Limb (tissue), 2 donors: ENCODE measurements around the gene COL4A1.
A peak's percentile ranks its signal among the peaks of the same experiment; 100 is the strongest.

Experiments used
- DNase-seq, 2 donors: peaks; one replicate each; pipeline ENCODE4 v3.0.0-alpha.2; 2016; ENCODE audit errors: extremely low spot score in 2 of 2

Gene COL4A1

DNA sequence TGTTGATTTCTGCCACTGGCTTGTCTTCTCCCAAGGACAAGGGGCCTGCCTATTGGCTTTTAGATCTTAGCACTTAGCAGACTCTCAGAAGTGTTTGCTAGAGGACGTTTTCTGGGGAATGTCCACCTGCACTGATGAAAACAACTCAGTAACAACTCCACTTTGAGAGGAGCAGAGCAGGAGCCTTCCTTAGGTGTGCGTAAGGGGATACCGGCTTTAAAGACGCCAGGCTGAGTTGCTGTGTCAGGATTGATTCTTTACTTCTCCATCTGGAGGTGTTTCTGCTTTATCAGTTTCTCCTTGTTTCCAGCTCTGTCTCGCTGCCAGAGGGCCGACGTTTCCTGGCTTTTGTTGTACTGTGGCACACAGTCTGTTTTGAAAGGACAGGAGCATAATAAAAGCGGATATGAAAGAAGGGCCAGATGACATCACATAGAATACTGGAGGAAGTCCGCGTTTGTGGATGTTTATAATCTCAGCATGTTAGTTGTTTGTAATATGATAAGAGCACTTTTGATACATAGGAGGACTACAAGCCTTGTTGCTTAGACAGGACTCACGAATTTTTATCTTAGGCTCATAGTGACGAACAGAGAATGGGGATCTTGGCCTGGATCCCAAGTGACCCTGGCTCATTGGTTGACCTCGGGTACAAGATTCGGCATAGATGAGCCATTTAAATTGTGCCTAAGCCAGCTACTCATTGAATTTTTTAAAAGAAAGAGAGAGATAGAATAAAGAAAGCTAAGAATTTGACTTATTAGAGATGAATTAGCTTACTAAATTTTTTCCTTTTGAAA is 34.7 kb upstream of the COL4A1 start:
- no peak for DNase-seq

DNA sequence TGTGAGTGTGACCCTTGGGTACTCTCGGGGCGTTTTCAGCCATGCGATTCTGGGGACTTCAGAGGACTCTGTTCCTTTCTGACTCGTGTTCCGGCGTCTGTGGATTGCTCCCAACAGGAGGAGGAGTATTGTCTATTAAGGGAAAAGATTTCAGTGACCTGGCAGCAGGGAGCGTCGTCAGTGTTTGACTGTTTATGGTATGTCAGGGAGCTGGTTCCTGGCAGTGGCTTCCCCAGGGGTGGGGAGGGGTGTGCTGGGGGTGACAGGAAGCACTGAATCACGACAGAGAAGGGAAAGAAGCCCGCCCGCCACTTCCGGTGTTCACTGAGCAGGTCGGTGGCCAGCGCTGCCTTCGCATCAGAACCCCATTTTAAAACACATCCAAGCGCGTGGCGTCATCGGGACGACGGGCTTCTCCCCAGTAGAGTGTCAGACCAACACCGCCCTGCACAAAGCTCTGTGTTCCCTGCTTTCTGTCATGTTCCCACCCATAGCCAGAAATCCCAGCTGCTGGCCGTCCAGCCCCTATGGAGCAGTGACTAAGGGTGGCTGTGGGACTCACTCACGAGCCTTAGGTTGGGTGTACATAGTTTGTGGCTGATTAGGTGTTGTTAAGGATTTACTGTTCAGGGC is 34.0 kb upstream of the COL4A1 start:
- DNase-seq: peak in 1 of 2 donors; percentile 63

DNA sequence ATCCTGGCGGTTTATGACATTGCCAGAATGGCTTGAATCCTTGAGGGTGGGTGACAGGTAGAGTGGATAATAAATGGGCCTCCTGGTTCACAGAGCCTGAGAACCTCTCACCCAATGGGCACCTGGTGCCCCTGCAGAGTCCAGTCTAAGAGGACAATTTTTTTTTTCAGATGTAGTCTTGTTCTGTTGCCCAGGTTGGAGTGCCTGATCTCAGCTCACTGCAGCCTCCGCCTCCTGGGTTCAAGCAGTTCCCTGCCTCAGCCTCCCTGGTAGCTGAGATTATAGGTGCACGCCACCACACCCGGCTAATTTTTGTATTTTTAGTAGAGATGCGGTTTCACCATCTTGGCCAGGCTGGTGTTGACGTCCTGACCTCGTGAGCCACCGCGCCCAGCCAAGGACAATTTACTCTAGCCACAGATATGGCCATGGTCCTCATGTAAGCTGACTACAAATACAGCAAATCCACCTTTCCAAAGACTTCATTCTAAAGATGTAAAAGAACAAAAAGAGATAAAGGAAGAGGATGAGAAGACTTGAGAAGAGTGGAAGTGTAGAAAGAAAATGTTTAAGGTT is 33.1 kb upstream of the COL4A1 start:
- DNase-seq: no peak

GRCh38 chr13:110339263-110339662 is 32.3 kb upstream of the COL4A1 start:
- no peak for DNase-seq

GRCh38 chr13:110338441-110339101 is 31.6 kb upstream of the COL4A1 start:
- peak; percentile 53 to 61 for DNase-seq

DNA sequence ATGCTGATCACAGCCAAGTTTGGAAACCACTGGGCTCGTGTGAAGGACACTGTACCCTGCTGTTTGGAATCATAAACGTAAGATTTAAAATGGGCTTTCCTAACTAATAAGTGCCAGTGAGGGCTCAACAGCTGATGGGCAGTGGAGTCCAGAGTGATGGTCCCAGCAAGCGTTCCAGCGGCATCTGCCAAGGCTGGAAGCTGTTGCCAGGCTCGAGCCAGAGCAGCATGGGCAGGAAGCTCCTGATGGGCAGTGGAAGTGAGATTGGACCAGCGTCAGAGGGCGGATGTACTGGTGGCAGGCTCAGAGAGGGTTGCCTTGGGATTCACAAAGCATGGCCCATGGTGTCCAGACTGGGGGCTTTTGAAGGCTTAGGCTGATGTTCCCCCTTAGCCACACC is 30.3 kb upstream of the COL4A1 start:
- no peak for DNase-seq

DNA sequence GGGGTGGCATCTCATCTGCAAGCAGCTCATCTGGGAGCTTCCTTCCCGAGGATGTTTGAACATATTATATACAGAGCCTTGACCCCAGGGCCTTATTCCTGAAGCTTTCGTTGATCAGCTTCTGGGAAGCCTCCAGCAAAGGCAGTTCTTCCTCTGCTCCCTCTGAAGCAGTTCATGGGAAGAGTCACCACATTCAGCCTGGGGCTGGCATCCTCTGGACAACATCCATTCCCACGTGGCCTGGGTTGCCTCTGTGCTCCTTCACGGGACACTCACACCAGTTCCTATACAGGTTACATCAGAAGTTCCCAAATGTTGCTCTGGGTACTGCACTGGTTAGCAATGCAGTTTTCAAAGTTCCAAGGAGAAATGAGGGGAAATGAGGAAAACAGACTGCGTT is 29.7 kb upstream of the COL4A1 start:
- no peak for DNase-seq

GRCh38 chr13:110336108-110336507 is 29.2 kb upstream of the COL4A1 start:
- DNase-seq: no peak

DNA sequence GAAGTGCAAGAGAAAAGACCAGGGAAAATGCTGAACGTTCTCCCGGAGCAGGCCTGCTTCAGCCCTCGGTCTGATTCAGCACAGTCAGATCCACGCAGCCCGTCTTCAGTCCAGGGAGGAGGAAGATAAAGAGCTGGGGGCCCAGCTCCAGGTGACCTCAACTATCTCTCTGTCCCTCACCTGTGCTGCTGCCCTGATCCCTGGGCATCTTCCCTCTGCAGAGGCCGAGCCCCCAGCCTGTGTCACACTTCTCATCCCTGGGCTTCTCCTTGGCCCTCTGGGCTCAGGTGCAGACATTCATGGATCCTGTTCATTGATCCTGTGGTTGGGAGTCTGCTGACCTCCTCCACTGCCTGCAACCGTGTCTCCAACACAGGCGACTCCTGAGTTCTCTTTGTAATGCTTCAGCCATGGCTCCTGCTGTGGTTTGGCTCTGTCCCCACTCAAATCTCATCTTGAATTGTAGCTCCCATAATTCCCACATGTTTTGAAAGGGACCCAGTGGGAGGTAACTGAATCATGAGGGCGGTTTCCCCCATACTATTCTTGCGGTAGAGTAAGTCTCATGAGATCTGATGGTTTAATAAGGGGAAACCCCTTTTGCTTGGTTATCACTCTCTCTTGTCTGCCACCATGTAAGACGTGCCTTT is 28.0 kb upstream of the COL4A1 start:
- no peak for DNase-seq

- no peak for DNase-seq
Observed at GRCh38 chr13:110334256-110334655, 27.3 kb upstream of the COL4A1 start.

DNA sequence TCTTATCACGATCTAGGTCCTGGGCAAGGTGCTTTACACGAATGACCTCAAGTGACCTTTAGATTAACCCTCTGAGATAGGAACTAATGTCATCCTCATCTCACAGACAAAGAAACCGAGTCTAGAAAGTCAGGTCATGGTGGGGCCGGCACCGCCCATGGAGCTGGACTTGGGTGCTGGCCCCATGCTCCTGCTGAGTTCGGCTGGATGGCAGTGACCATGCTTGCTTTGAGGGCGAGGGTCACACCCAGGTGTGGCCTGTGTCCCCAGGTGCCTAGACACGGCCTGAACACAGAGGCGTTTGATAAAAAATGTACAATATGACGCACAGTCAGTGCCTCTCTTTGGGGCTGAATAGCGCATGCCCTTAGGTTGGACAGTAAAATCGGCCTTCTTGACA is 26.9 kb upstream of the COL4A1 start:
- DNase-seq: no peak

GRCh38 chr13:110332750-110333149 is 25.8 kb upstream of the COL4A1 start:
- no peak for DNase-seq

DNA sequence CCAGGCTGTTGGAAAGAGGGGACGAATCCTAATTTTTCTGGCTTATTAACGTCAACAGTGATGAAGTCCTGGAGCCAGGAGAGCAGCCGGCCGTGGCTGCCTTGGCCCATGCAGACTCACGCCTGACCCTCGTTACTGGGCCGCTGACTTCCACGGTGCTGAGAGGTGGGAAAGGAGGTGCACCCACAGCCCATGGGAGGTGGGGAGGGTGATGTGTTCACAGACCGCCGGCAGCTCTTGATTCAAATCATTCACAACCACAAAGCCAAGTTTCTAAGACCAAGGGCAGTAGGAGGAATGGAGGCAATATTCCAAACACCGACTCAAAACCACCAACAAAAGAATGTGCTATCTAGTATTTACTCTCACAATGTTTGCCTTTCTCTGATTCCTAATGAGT is 24.4 kb upstream of the COL4A1 start:
- DNase-seq: no peak

DNA sequence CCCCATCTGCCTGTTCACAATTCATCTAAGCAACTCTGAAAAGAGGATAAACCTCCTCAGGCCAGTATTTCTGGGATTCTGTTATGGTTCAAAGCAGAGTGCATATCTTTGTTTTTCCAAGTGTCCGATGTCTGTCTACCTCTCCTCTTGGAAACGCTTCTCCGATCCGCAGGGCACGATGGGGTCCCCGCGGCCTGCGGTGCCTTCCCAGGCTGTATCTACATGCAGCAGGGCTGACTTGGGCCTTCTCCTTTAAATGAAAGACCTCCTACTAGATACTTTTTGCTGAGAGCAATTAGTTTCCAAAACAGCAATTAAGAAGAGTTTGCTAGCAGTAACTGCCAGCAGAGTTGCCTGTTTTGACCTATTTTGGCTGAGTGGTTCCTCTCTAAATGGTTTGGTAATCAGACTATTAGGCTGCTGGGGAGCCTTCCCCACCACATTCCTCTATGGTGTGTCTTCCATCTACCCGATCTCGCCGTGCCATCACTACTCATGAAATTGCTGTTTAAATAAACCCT is 23.6 kb upstream of the COL4A1 start:
- DNase-seq: no peak

DNA sequence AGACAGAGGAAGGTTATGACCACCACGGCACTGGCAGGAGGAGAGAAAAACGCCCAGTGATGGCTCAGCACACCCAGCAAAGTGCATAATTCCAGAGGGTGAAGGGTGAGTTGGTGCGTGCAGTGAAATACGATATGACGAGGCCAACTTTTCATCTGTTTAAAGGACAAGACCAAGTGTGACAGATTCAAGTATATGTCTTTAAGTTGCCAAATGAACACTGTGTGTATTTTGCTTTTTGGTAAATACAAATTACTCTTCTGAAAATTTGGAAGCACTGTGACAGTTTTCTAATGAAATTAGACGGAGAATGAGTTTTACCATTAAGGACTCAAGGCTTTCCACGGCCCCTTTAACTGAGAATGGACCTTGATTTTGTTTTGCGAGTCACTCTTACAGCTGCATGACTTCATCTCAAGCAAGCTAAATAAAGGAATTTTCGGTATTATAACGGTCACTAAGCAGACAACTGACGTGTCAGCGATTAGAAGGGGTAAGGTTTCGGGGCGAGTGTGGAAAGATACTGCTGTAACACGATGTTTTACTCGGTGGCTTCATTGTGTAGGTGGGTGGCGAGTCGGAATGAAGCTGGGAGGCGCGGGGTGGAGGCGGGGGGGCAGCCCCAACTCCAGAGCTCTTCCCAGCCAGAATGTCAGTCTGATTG is 23.0 kb upstream of the COL4A1 start:
- DNase-seq: no peak

DNA sequence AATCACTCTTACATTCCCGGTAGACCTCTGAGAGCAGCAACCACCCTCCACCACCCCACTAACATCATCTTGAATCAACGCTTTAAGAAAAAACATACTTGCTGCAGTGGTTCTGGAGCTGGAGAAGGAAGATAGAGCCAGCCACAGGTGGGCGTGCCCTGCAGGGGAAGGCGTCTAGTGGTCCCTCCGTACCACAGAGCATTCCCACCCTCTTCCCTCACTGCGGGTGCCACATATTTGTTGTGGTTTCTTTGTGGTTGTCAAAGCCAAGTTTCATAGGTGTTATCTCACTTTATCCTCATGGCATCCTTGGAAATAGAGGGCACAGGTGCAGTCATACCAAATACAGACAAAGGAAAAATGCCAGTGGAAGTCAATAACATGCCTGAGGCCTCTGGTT is 22.3 kb upstream of the COL4A1 start:
- no peak for DNase-seq

GRCh38 chr13:110328573-110328972 is 21.6 kb upstream of the COL4A1 start:
- DNase-seq: no peak

GRCh38 chr13:110327051-110327721 is 20.2 kb upstream of the COL4A1 start:
- DNase-seq: no peak

DNA sequence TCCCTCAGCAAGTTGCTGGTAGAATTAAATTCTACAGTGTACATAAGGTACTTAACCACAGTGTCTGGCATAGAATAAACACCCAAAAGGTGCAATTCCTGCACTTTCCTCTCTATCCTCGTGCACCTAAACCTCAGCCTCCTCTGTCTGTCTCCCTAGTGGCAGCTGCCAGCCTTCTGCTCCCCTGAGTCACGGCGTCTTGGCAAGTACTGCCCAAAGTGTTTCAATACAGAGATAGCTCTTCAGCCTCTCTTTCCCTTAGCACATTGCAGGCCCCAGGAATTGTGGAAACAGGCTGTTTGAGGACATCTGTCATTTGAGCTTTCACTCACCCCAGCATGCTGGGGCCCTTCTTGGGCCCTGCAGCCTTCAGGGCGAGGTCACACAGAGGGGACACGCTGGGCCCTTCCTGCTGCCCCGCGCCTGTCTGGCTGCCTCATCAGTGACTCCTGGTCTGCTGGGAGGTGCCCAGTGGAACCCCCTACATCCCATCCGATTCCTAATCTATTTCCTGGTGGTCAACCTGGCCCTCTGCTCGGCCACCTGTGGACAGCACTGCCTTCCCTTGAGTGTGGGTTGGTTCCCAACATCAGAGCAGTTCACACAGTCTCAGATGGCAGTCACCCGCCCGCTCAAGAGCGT is 19.4 kb upstream of the COL4A1 start:
- no peak for DNase-seq
